Measurements from ENCODE around the gene ZNF442.

GRCh38 chr19:12400633-12401502, 35.4 kb upstream of the ZNF442 start, which contains the start of gene ZNF799:
- TF ChIP-seq EZH2 (IDR thresholded peaks at IDR 0.05; ENCODE audit: insufficient read depth, poor library complexity, severe bottlenecking) (no peak), EZH2phosphoT487 (IDR thresholded peaks at IDR 0.05; ENCODE audit: insufficient read depth, low read depth) (no peak)
